GM21360 (cell line): ENCODE data around the gene CRYBG1.
"Not testable (repeated sequence)": the region's sequence is repeated elsewhere in the genome, so short reads cannot be mapped to it uniquely, and the experiment has no call there.

Experiments
- ATAC-seq: cut with Tn5 transposase; IDR thresholded peaks from one replicate; pipeline ENCODE4 v1.9.1; 2021; ENCODE audit warnings: mild to moderate bottlenecking, moderate library complexity; ENCODE audit not compliant: unreplicated experiment

Gene CRYBG1

DNA sequence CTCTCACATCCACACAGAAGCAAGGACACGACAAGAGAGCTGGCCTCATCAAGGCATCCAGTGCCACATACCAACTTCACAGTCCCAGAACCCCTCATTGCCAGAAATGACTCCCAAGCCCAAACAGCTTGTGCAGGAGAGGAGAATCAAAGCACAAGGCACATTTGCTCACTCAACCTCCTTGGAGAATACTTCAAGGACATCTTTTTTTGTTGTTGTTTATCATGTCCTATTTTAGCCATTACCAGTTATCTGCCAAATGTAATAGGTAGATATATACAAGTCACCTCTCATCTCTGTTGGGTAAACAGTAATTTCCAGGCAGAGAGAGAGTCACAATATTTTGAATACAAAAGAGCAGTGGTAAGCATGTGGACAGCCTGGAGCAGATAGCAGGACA is 221.0 kb downstream of the CRYBG1 start:
- no peak for ATAC-seq

GRCh38 chr6:106586815-106587415 is 226.4 kb downstream of the CRYBG1 start:
- ATAC-seq = no peak

DNA sequence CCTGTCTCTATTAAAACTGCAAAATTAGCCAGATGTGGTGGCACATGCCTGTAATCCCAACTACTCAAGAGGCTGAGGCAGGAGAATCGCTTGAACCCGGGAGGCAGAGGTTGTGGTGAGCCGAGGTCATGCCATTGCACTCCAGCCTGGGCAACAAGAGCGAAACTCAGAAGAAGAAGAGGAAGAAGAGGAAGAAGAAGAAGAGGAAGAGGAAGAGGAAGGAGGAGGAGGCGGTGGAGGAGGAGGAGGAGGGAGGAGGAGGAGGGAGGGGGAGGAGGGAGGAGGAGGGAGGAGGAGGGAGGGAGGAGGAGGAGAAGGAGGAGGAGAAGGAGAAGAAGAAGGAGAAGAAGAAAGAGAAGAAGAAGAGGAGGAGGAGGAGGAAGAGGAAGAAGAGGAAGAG is 228.4 kb downstream of the CRYBG1 start:
- ATAC-seq = not testable (repeated sequence)

DNA sequence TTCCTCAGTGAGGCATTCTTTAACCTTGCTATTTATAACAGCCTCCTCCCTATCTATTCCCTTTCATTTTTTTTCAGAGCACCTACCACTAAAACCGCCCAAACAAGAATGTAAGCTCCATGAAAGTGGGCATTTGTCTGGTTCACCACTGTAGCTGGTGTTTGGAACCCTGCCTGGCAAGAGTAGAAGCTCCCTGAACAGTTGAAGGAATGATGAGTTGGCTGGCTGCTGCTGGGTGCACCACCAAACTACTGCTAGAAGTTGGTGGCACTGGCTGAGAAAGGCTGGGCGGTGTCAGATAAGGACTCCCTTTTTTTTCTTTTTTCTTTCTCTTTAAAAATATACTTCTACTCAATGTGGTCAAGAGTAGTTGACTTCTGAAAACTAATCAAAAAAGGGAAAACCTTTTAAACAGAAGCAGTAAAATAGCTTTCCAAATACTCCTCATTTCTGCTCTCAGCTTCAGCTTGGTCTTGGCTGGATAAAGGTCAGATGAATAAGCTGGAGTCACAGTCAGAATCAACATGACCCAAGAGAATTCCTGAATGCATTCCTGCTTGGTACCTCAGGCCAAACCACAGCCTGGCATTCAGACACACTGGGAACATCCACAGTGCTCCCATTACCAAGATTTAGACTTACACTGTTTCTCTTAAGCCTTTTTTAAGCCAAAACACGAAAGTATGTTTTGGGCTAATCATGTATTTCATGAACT is 230.8 kb downstream of the CRYBG1 start:
- no peak for ATAC-seq

DNA sequence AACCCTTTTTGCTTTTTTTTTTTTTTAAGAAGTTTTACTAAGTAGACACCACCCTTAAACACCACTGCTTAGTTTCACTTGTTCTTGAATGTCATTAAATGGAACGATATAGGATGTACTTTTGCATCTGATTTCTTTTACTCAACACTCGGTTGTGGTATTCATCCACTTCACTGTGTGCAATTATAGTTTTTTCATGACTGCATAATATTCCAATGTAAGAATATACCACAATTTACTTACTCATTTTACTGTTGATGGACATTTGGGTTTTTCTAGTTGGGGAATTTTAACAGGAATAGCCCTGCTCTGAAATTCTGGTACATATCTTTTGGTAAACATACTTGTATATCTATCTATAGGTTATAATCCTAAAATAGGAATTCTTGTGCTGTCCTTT is 238.9 kb downstream of the CRYBG1 start:
- no peak for ATAC-seq

- ATAC-seq = no peak
Observed at GRCh38 chr6:106600329-106600728, 239.8 kb downstream of the CRYBG1 start.

DNA sequence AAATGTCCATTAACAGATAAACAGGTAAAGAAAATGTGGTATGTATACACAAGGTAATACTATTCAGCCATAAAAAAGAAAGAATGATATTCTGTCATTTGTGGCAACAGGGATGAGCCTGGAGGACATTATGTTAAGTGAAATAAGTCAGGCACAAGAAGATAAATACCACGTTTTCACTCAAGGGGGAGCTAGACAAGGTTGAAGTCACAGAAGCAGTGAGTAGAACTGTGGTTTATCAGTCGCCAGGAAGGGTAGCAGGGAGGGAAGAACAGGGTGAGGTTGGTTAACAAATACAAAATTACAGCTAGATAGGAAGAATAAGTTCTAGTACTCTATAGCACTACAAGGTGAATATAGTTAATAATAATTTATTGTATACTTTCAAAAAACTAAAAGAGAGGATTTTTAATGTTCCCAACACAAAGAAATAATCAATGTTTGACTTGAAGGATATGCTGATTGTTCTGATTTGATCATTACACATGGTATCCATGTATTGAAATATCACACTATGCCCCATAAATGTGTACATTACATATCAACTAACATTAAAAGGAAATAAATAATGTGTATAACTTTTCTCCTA is 247.7 kb downstream of the CRYBG1 start:
- peak; percentile 62 for ATAC-seq

DNA sequence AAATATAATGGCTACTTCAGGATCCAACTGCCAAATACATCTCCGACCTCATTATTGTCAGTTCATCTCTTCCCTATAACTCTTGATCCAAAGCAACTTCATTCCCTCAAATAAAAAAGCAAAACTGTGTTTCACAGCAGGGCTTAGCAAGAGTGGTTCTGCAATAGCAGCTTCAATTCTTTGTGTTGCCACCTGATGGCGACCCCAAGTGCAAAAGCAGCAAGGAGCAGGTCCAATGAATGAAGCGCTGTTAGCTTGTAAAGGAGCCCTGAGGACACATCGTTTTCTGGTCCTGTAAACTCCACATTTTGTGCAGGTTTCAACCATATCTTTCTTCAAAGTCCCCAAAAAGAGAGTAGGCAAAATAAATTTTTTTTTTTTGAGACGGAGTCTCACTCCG is 249.2 kb downstream of the CRYBG1 start:
- no peak for ATAC-seq

DNA sequence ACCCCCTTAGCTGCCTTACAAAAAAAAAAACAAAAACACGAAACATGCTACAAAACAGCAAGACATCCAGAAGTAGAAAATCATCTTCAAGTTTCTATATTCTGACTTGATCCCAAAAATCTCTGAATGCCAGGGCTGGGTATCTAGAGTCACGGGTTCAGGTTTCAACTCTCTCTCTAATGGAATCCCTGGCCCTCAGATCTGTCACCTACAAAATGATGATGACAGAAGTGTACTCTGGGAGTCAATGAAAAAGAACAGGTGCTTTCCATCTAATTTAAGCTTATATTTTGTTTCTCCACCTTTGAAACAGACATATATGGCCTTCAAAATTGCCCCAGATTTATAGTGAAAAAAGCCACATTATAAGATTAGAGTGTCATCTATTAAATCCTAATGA is 250.5 kb downstream of the CRYBG1 start:
- no peak for ATAC-seq

GRCh38 chr6:106612671-106613416 is 252.3 kb downstream of the CRYBG1 start:
- no peak for ATAC-seq

- no peak for ATAC-seq
Observed at GRCh38 chr6:106613590-106613989, 253.1 kb downstream of the CRYBG1 start.

- ATAC-seq = no peak
Observed at GRCh38 chr6:106614166-106614565, 253.6 kb downstream of the CRYBG1 start.

DNA sequence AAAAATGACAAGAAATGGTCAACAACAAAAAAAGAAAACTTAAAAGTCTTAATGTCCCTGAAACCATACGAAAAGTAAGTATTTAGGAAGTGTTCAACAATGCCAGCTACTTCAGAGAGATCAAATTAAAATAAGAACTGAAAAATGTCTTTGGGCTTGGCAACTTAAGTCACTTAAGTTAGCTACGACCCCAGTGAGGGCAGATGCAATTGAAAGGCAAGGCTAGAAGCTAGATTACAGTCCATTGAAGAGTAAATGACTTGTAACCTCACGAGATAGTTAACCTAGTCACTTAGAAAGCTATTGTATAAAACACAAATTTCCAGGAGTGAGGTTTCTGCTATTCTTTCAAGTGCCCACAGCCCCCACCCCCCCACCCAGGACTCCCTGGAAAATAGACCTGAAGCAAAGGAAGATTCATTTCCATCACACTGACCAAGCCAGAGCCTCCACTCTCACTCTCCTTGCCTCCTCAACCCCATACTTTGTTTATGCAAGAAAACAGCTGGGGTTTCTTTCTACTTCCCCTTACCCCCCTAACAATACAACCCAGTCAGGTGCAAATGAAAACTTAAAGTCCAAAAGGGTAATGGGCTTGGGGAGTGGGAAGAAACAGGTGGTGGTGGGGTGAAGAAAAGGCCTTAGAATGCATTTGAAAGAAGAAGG is 254.2 kb downstream of the CRYBG1 start:
- ATAC-seq = no peak

- no peak for ATAC-seq
Observed at GRCh38 chr6:106617302-106617701, 256.8 kb downstream of the CRYBG1 start.

DNA sequence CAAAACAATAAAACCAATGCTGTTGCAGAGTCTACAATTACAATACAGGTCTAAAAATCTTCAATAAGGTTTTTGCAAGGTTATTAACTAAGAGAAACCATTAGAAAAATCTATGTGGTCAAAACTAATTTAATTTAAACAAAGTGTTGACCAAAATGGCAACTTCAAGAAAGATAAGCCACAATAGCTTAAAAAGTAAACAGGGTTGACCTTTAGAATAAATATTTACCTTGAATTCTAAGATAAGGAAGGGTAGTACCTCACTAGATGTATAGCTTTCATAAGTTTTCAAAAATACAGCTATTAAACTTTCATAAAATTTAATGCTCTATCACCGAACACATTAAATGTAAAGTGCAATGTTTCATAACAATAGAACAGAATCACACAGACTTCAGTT is 257.3 kb downstream of the CRYBG1 start:
- no peak for ATAC-seq

GRCh38 chr6:106618324-106618723 is 257.8 kb downstream of the CRYBG1 start:
- no peak for ATAC-seq

- ATAC-seq = no peak
Observed at GRCh38 chr6:106619223-106619622, 258.7 kb downstream of the CRYBG1 start.

DNA sequence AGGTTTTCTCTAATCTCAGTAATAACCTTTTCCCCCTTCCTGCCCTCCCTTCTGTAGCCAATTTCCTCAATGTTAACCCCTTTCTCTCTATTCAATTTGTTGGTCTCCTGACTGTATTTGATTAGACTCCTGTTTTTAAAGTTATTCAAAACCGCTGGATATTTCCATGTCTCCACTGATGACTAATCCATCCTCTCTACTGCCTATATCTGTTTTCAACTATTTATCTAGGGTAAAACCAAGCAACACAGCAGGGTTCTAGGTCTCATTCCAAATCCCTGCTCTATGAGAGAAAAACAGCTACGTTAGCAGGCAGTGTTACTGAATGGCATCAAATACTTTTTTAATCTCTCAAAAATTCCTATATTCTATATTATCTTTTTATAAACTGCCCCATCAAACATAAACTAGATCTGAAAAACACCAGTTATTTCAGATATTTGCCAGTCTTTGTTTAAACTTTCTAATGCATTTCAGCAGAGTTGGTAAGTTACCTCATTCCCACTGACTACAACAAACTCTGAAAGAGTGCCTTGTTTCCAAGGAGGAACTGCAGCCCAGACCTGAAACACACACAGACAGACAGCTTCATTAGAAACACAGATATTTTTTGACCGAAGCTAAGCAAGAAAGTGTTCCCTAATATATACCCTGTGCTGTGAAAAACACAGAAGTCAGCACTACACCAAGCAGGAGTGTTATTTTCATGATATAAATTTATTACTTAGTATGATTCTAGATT is 260.6 kb downstream of the CRYBG1 start:
- ATAC-seq = no peak
